ENCODE results near the gene MEIS2. TPM values are rescaled to one million over a fixed set of nuclear protein-coding genes. Genes with fewer than 3 reads are reported as not detected.

MEIS2 gene
- total RNA-seq, 1 experiment from 2014 or later = 9.3 TPM

DNA sequence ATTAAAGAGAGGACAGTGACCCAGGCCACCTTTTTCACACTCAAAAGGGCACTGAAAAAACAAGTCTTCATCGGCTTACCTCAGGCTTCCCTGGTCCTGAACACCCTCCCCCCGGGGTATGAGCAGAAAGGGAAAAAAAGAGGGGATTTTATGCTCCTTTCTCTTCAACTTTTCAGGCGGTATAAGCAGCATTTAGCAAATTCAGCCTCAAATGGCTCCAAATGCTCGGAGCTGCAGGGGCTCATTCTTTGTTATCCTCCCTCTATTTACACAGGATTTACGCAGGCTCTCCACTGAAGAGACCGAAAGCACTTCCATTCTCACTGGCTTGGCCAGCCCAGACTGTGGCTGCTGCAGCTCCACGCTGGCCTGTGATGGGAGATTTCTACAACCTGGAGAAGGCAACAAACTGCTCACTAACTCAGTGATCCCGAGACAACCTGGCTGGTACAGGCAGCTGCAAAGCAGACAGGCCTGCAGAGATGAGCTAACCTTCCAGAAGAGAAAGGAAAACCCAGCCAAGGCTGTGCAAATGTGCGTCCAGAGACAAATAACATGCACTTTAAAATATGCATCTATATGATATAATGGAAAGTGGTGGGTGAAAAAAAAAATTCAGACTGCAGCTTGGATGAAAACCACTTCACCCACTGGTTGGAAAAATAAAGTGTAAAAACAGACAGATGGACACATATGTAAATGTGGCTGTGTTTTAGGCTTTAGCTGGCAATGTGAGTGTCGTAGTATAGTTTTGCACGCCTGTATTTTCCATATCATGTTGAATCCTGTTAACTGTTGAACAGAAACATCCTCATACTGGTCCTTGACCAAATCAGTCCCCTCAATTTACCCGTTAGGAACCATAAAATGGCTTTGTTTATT is 54.2 kb downstream of the MEIS2 start:
- Histone ChIP-seq H3K27me3 (replicated peaks; ENCODE audit: insufficient read depth, low read depth, low read length, poor library complexity) (no peaks in the 10 kb centered on the region), H3K36me3 (ENCODE audit: insufficient read depth, low read length, poor library complexity, severe bottlenecking) (no peaks in the 10 kb centered on the region), H3K4me1 (ENCODE audit: insufficient read depth, low read length, poor library complexity, severe bottlenecking) (no peaks in the 10 kb centered on the region), H3K9me3 (ENCODE audit: low read depth, low read length, poor library complexity, severe bottlenecking) (no peaks in the 10 kb centered on the region), H3K4me3 (ENCODE audit: low read depth, low read length, poor library complexity, severe bottlenecking) (no peak overlapping the region), H3K27ac (ENCODE audit: low read depth, low read length, poor library complexity, severe bottlenecking) (no peak overlapping the region)
- ChIA-PET POLR2A (ENCODE audit: low non-redundant PET) (no interaction called here), CTCF (no interaction called here)
- DNase-seq (ENCODE audit: low spot score) = no peak
- intact Hi-C loops (cut with micrococcal nuclease; ENCODE audit: unreplicated experiment) = no loop called here
- TF ChIP-seq, protein P1, sequence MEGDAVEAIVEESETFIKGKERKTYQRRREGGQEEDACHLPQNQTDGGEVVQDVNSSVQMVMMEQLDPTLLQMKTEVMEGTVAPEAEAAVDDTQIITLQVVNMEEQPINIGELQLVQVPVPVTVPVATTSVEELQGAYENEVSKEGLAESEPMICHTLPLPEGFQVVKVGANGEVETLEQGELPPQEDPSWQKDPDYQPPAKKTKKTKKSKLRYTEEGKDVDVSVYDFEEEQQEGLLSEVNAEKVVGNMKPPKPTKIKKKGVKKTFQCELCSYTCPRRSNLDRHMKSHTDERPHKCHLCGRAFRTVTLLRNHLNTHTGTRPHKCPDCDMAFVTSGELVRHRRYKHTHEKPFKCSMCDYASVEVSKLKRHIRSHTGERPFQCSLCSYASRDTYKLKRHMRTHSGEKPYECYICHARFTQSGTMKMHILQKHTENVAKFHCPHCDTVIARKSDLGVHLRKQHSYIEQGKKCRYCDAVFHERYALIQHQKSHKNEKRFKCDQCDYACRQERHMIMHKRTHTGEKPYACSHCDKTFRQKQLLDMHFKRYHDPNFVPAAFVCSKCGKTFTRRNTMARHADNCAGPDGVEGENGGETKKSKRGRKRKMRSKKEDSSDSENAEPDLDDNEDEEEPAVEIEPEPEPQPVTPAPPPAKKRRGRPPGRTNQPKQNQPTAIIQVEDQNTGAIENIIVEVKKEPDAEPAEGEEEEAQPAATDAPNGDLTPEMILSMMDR (conservative IDR thresholded peaks at IDR 0.05; ENCODE audit: low read depth, low read length) = no peak
- TF ChIP-seq EZH2 (IDR thresholded peaks at IDR 0.05; ENCODE audit: borderline replicate concordance, low read depth, low read length, poor library complexity, severe bottlenecking) = no peak
- no TSS peak for BruUV-seq (replicated peaks)

DNA sequence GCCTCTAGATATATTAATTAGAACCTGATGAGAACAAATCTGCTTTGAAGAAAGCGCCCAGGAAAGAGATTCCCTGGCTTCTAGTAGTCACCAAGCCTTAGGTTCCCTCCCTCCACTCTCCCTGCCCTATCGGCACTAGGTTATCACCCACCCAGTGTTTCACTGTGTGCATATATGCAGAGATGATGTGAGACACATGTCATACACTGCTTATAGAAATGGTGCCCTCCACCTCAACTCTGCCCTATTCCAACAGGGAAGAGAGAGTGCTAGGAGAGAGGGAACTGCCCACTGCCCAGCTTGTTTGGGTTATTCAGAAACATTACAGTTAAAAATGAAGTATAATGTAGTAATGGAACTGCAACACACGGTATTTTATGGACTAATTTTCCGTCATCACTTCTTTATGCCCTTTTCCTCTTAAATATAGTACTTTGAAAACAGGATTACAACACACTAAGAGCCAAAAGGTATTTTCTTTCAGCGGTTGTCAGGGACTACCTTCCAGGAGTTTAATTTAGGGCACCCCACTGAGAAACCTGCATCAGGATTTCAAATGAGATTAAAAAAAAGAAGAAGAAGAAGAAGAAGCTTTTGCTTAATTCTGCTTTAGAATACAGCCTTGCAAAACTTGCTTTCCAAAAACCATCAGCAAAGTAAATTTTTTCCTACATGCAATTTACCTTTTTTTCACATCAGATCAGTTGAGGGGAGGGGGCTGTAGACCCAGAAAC is 55.3 kb downstream of the MEIS2 start:
- ChIA-PET POLR2A (ENCODE audit: low non-redundant PET) (no interaction called here), CTCF (no interaction called here)
- no peaks in the 10 kb centered on the region for H3K27me3 ChIP-seq (replicated peaks; ENCODE audit: insufficient read depth, low read depth, low read length, poor library complexity)
- TF ChIP-seq, protein P1 (conservative IDR thresholded peaks at IDR 0.05; ENCODE audit: low read depth, low read length) = no peak
- TF ChIP-seq EZH2 (IDR thresholded peaks at IDR 0.05; ENCODE audit: borderline replicate concordance, low read depth, low read length, poor library complexity, severe bottlenecking) = no peak
- H3K27ac ChIP-seq (ENCODE audit: low read depth, low read length, poor library complexity, severe bottlenecking) = no peak overlapping the region
- BruUV-seq (replicated peaks) = no TSS peak
- no peaks in the 10 kb centered on the region for H3K36me3 ChIP-seq (ENCODE audit: insufficient read depth, low read length, poor library complexity, severe bottlenecking)
- no peaks in the 10 kb centered on the region for H3K4me1 ChIP-seq (ENCODE audit: insufficient read depth, low read length, poor library complexity, severe bottlenecking)
- no peak overlapping the region for H3K4me3 ChIP-seq (ENCODE audit: low read depth, low read length, poor library complexity, severe bottlenecking)
- intact Hi-C loops (cut with micrococcal nuclease; ENCODE audit: unreplicated experiment) = no loop called here
- no peaks in the 10 kb centered on the region for H3K9me3 ChIP-seq (ENCODE audit: low read depth, low read length, poor library complexity, severe bottlenecking)
- DNase-seq (ENCODE audit: low spot score) = no peak

DNA sequence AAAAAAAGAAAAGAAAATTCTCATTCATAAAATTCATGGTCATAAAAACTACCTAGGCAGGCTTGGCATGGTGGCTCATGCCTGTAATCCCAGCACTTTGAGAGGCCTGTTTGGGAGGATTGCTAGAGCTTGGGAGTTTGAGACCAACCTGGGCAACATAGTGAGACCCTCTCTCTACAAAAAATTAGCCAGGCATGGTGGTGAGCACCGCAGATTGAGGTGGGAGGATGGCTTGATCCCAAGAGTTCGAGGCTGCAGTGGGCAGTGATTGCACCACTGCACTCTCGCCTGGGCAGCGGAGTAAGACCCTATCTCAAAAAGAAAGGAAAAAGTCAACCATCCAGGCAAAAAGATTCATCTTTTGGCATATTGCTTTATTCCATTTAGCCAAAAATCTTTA is 58.5 kb downstream of the MEIS2 start:
- BruUV-seq (replicated peaks) = no TSS peak
- CTCF ChIA-PET = no interaction called here
- POLR2A ChIA-PET (ENCODE audit: low non-redundant PET) = interaction anchor here (0.6 kb wide), 1 partner anchor 25 kb away, joined by 8 read pairs; no protein-coding TSS in a partner anchor
- no peak overlapping the region for H3K4me3 ChIP-seq (ENCODE audit: low read depth, low read length, poor library complexity, severe bottlenecking)
- no peak overlapping the region for H3K27ac ChIP-seq (ENCODE audit: low read depth, low read length, poor library complexity, severe bottlenecking)
- H3K36me3 ChIP-seq (ENCODE audit: insufficient read depth, low read length, poor library complexity, severe bottlenecking) = no peaks in the 10 kb centered on the region
- no peaks in the 10 kb centered on the region for H3K4me1 ChIP-seq (ENCODE audit: insufficient read depth, low read length, poor library complexity, severe bottlenecking)
- H3K27me3 ChIP-seq (replicated peaks; ENCODE audit: insufficient read depth, low read depth, low read length, poor library complexity) = no peaks in the 10 kb centered on the region
- intact Hi-C loops (cut with micrococcal nuclease; ENCODE audit: unreplicated experiment) = no loop called here
- no peaks in the 10 kb centered on the region for H3K9me3 ChIP-seq (ENCODE audit: low read depth, low read length, poor library complexity, severe bottlenecking)
- no peak for DNase-seq (ENCODE audit: low spot score)
- TF ChIP-seq EZH2 (IDR thresholded peaks at IDR 0.05; ENCODE audit: borderline replicate concordance, low read depth, low read length, poor library complexity, severe bottlenecking) = no peak
- TF ChIP-seq, protein P1 (conservative IDR thresholded peaks at IDR 0.05; ENCODE audit: low read depth, low read length) = no peak

Data from A673 (cell line).